ENCODE results near the gene TSPAN4. TPM values are rescaled to one million over a fixed set of nuclear protein-coding genes. Genes with fewer than 3 reads are reported as not detected.

The TSPAN4 gene
- total RNA-seq, 4 donors from 2014 or later: 25.1 to 75.0 (median 32.4) TPM

- no peaks in the 10 kb centered on the region for H3K27me3 ChIP-seq
- peaks cover 0 to 4% (median 0%) of the 10 kb centered on the region in 4 donors for H3K4me1 ChIP-seq
- peaks cover 0 to 25% (median 10%) of the 10 kb centered on the region in 4 donors for H3K36me3 ChIP-seq
- H3K4me3 ChIP-seq: no peak overlapping the region
- TF ChIP-seq, protein P1, sequence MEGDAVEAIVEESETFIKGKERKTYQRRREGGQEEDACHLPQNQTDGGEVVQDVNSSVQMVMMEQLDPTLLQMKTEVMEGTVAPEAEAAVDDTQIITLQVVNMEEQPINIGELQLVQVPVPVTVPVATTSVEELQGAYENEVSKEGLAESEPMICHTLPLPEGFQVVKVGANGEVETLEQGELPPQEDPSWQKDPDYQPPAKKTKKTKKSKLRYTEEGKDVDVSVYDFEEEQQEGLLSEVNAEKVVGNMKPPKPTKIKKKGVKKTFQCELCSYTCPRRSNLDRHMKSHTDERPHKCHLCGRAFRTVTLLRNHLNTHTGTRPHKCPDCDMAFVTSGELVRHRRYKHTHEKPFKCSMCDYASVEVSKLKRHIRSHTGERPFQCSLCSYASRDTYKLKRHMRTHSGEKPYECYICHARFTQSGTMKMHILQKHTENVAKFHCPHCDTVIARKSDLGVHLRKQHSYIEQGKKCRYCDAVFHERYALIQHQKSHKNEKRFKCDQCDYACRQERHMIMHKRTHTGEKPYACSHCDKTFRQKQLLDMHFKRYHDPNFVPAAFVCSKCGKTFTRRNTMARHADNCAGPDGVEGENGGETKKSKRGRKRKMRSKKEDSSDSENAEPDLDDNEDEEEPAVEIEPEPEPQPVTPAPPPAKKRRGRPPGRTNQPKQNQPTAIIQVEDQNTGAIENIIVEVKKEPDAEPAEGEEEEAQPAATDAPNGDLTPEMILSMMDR (IDR thresholded peaks at IDR 0.05): no peak
- TF ChIP-seq POLR2A (IDR thresholded peaks at IDR 0.05) (no peak), POLR2AphosphoS5 (IDR thresholded peaks at IDR 0.05) (no peak)
- no peaks in the 10 kb centered on the region for H3K9me3 ChIP-seq
- in situ Hi-C loops (cut with MboI; ENCODE audit: low pct_ligation_motif_present in 1 of 4, low pct_unique_long_range_greater_than_20kb in 1 of 4, low sequenced_read_pairs in 3 of 4): loop anchor here in 1 of 4 donors (25.0 kb wide), 1 partner anchor 614 kb away; no protein-coding TSS in a partner anchor
- intact Hi-C loops (cut with DNase I; ENCODE audit: low total_unique reads): no loop called here
- no peak for DNase-seq
- peak overlapping the region in 1 of 4 donors; percentile 21 for H3K27ac ChIP-seq
- 61% methylated on average over 9 of the region's 10 CpGs; no CpG with 5 or more reads in 1 of the 2 donors for WGBS, 2 donors (ENCODE audit: low coverage in 1 of 2)
Observed at GRCh38 chr11:898143-898511, 55.5 kb downstream of the TSPAN4 start.

DNA sequence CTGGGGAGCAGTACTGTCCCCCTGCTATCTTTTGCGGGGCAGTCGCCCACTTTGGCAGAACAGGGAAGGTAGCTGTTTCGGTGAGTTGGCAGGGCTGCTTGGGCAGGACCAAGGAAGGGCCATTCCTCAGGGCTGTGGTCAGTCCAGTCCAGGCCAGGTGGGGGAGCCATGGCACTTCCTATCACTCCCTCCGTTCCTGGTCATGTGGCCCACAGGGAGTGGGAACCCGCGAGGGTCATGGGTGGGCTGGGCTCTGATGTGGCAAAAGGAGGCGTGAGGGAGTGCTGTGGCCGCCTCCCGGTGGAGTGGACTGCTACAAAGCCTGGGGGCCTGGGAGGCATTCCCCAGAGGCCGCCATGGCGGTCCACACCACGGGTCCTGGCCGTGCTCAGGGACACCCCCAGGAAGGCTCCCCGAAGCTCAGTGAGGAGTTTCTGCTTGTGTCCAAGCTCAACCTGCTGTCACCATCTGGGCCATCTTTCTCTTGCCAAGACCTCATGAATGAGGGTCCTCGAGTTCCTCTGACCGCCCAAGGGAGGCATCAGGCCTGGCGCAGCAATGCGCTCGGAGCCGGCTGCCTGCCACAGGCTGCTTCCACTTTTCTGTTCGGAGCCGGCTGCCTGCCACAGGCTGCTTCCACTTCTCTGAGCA lies 56.0 kb downstream of the TSPAN4 start:
- no peaks in the 10 kb centered on the region for H3K9me3 ChIP-seq
- H3K36me3 ChIP-seq: peaks cover 0 to 31% (median 12%) of the 10 kb centered on the region in 4 donors
- no peak for DNase-seq
- TF ChIP-seq POLR2A (IDR thresholded peaks at IDR 0.05): no peak
- TF ChIP-seq, protein P1 (IDR thresholded peaks at IDR 0.05): peak in 1 of 5 experiments; percentile 7
- H3K27ac ChIP-seq: no peak overlapping the region
- in situ Hi-C loops (cut with MboI; ENCODE audit: low pct_ligation_motif_present in 1 of 4, low pct_unique_long_range_greater_than_20kb in 1 of 4, low sequenced_read_pairs in 3 of 4) (loop anchor here in 1 of 4 donors (25.0 kb wide), 1 partner anchor 614 kb away; no protein-coding TSS in a partner anchor), intact Hi-C loops (cut with DNase I; ENCODE audit: low total_unique reads) (no loop called here)
- WGBS, 2 donors (ENCODE audit: low coverage in 1 of 2): 89% methylated on average over 16 of the region's 22 CpGs; no CpG with 5 or more reads in 1 of the 2 donors
- H3K27me3 ChIP-seq: no peaks in the 10 kb centered on the region
- no peak overlapping the region for H3K4me3 ChIP-seq
- H3K4me1 ChIP-seq: peaks cover 0 to 4% (median 0%) of the 10 kb centered on the region in 4 donors

- H3K4me3 ChIP-seq: no peak overlapping the region
- 92% methylated on average over 11 of the region's 11 CpGs; no CpG with 5 or more reads in 1 of the 2 donors for WGBS, 2 donors (ENCODE audit: low coverage in 1 of 2)
- no peak for DNase-seq
- H3K4me1 ChIP-seq: peaks cover 0 to 4% (median 0%) of the 10 kb centered on the region in 4 donors
- H3K9me3 ChIP-seq: no peaks in the 10 kb centered on the region
- peaks cover 0 to 33% (median 15%) of the 10 kb centered on the region in 4 donors for H3K36me3 ChIP-seq
- no peak for TF ChIP-seq POLR2AphosphoS5 (IDR thresholded peaks at IDR 0.05)
- TF ChIP-seq EP300 (IDR thresholded peaks at IDR 0.05; ENCODE audit: low read depth): no peak
- TF ChIP-seq, protein P1 (IDR thresholded peaks at IDR 0.05): no peak
- no peak for TF ChIP-seq POLR2A (IDR thresholded peaks at IDR 0.05)
- intact Hi-C loops (cut with DNase I; ENCODE audit: low total_unique reads): no loop called here
- H3K27me3 ChIP-seq: no peaks in the 10 kb centered on the region
- in situ Hi-C loops (cut with MboI; ENCODE audit: low pct_ligation_motif_present in 1 of 4, low pct_unique_long_range_greater_than_20kb in 1 of 4, low sequenced_read_pairs in 3 of 4): loop anchor here in 2 of 4 donors (25.0 kb wide), 2 partner anchors 138 to 613 kb away; partner anchors contain the start of gene MUC6 (in 1 of the 2)
- no peak overlapping the region for H3K27ac ChIP-seq
Observed at GRCh38 chr11:899724-900123, 57.1 kb downstream of the TSPAN4 start.

DNA sequence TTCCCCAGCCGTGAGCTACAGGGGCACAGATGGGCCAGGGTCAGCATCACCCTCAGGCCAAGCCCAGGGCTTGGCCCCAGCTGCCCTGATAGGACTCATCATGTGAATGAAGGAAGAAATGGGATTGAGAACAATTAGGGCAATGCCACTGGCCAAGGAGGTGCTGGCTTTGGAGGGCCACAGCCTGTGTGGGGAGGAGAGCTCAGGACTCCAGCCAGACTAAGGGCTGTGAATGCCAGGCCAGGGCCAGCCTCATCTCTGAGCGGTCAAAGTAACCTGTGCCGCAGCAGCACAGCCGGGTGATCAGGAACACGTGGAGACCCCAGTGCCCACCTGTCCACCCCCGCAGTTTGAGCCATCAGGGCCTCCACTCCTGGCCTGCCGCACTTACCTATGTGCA lies 57.9 kb downstream of the TSPAN4 start:
- Histone ChIP-seq H3K4me1 (peaks cover 0 to 4% (median 0%) of the 10 kb centered on the region in 4 donors), H3K9me3 (no peaks in the 10 kb centered on the region), H3K27me3 (no peaks in the 10 kb centered on the region), H3K27ac (no peak overlapping the region), H3K36me3 (peaks cover 0 to 33% (median 15%) of the 10 kb centered on the region in 4 donors), H3K4me3 (no peak overlapping the region)
- TF ChIP-seq POLR2A (IDR thresholded peaks at IDR 0.05) (no peak), EP300 (IDR thresholded peaks at IDR 0.05; ENCODE audit: low read depth) (no peak), POLR2AphosphoS5 (IDR thresholded peaks at IDR 0.05) (no peak)
- TF ChIP-seq, protein P1 (IDR thresholded peaks at IDR 0.05): no peak
- no peak for DNase-seq
- intact Hi-C loops (cut with DNase I; ENCODE audit: low total_unique reads) (no loop called here), in situ Hi-C loops (cut with MboI; ENCODE audit: low pct_ligation_motif_present in 1 of 4, low pct_unique_long_range_greater_than_20kb in 1 of 4, low sequenced_read_pairs in 3 of 4) (loop anchor here in 1 of 4 donors (25.0 kb wide), 1 partner anchor 137 kb away; the partner anchor contains the start of gene MUC6)
- 80 to 91% methylated on average over 2 to 3 of the region's 7 CpGs for WGBS, 2 donors (ENCODE audit: low coverage in 1 of 2)
